SKM-1 treated with dmso at 0.1 percent for 144 hours (cell line): ENCODE results near the gene BCO2.
A peak's percentile ranks its signal among the peaks of the same experiment; 100 is the strongest.
"Not testable (repeated sequence)": the region's sequence is repeated elsewhere in the genome, so short reads cannot be mapped to it uniquely, and the experiment has no call there.

Experiments
- DNase-seq: peaks from one replicate; lab custom pipeline; 2025; ENCODE audit not compliant: unreplicated experiment; lab: John Stamatoyannopoulos, UW

BCO2 gene

DNA sequence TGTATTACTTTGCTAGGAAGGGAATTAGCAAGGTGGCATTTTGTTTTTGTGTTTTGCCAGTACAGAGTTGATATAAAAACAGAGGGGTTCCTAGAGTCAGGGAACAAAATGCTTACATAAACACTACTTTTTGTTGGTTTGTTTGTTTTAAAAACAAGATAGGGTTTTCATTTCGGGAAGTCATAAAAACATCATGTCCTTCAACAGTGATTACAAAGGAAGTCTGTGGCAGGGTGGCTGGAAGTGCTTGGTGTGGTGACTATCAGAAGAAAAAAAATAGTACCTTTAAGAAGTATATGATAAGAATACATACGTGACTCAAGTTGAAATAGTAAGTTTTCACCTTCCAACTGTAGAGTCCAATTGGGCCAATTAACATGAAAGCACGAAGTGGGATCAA, 10.3 kb upstream of the BCO2 start:
- DNase-seq, result no peak

DNA sequence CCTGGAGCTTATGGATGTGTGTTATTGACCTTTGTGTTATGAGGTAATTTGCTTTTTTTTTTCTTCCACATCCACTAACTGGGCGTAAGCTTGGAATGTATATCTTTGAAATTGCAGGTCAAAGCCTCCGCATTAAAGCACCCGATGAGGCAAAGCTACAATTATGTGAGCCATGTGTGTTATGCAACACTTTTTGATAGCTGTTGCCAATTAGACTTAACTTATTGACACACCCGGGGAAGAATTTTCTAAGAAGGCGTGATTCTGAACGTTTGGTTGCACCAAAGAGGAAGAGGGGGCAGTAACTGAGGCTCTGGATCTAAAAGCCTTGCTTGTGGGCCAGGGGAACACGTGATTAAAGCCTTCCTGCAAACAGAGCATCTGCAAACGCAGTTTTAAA, 8.8 kb upstream of the BCO2 start:
- DNase-seq, result no peak

DNA sequence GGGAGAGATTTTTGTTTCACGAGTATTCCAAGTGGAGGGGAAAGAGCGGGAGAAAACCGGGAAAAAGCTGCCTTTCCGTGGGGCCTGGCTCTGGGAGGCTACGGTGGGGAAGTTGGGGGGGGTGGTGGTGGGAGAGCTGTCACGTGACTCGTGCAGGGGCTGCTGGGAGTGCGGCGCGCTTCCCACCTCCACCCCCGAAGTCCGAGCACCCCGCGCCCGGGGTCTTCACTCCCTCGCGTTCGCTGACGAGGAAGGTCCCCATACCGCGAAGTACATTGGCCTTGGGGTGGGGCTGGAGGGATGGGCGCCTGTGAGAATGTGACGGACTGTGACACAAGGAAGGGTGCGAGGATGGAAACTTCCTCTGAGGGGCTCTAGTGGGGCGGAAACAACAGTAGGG, 8.2 kb upstream of the BCO2 start, which contains the start of gene TEX12:
TSS of gene TEX12 (plus strand) at position 228 of the 400 bp plus-strand sequence. CDS start 1,897 bp downstream, outside the sequence.
- DNase-seq, result no peak

DNA sequence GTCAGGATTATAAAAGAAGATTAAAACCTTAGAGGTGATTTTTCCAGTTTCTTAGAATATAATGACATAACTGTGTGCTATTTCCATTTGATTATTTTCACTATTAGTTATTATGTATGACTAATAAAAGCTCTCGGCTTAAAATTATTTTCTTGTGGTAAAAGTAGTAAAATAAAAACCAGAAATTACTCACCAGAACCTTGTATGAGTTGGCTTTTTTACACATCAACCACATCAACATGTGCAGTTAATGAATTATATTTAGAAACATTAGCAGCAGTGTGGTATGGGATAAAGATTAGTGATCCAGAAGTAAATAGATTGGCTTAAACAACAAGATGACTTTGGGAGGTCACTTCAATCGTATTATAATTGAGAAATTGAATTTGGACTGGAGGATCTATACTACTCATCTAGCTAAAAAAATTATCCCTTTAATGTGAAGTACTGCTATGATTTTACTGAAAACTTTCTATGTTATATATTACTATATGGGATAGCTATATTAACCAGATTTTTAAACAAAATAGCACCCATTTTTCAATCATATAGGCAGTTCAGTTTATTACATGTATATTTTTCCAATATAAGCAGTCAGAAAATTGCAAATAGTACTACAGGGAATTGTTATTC, 2.8 kb upstream of the BCO2 start:
- no peak for DNase-seq

DNA sequence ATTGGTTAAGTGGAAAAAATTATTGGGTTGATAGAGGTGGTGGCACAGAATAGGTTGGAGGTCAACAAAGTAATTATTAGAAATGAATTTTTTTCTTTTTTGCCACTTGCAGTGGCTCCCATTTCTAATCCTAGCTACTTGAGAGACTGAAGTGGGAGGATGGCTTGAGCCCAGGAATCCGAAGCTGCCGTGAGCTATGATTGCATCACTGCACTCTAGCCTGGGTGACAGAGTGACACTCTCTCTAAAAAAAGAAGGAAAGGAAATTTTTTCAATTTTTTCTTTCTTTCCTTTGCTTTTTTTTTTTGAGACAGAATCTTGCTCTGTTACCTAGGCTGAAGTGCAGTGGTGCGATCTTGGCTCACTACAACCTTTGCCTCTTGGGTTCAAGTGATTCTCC, 2.2 kb upstream of the BCO2 start:
- DNase-seq, result no peak

DNA sequence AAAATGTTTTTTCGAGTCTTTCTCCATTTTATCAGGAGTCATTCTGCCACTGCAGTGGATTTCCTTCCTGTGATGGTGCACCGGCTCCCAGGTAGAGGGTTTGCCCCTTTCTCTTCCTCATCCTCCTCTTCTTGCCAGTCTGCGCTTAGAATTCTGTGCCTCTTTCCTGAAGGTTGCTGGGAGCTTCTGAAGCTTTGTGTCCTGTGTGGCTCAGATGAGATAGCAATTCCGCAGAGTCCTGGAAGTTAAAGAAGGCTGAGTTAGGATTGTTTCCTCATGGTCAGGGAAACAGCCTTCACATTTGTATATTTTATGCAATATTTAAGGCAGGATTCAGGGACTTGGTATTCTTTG, 264 bp downstream of the BCO2 start:
- DNase-seq, result no peak

DNA sequence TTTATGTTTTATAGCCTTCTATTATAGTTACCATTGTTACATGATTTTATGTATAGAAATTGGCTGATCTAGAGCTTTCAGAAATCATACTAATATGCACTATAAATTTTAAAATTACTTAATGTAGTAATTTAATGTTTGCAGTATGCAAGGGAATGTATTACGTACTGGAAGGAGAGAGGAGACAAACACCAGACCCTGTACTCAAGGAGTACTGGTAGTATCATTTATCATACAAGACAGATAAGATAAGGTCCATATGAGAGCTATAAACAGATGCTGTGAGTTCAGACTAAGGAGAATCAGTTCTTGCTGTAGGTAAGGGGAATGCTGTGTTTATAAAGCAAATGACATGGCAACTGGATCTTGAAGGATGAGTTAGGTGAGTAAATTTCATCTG, 765 bp downstream of the BCO2 start:
- DNase-seq, result no peak

DNA sequence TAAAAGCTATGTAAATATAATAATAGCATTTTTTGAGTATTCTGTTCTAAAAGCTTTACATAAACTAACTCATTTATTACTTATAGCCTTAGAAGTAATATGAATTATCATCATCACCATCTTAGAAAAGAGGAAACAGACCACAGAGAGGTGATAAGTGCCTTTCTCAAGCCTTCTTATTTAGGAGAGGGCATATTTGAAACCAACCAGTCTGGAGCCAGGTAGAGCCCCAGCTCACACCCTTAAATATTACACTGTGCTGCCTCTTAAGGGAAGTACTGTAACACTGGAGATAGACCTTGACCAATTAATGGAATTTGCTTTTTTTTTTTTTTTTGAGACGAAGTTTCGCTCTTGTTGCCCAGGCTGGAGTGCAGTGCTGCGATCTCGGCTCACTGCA, 2.3 kb downstream of the BCO2 start:
- no peak for DNase-seq

DNA sequence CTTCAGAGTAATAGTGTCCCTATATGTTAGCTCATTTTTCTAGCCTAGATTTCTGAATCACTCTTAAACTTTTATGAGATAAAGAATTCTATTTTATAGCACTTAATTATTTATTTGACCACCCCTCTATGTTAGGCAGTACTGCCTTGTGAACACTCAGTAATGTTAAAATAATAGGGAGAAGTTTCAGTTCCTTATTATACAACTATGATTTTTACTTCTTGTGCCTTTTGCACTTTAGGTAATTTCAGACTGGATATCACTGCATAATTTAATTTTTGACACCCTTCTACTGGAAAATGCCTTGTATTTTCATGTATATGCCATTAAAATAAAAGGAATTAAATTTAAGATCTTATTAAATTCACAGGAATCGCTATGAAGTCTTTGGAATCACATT, 3.1 kb downstream of the BCO2 start:
- DNase-seq, result no peak

DNA sequence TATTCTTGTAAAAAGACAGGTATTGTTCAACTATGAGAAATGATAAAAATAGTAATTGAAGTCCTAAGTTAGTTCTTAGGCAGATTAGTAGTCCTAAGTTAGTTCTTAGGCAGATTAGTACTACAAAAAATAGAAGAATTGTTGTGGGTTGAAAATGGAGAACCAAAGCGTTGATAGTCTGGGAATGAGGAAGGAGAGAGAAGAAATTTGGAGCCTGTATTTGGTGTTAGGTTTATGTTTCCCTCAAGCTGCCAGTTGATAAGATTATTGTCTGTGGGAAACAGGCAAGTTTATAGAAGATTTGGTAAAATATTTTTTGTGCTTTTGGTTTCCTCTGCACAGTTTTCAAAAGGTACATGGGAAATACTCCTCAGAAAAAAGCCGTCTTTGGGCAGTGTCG, 3.6 kb downstream of the BCO2 start:
- DNase-seq, result peak; percentile 24

DNA sequence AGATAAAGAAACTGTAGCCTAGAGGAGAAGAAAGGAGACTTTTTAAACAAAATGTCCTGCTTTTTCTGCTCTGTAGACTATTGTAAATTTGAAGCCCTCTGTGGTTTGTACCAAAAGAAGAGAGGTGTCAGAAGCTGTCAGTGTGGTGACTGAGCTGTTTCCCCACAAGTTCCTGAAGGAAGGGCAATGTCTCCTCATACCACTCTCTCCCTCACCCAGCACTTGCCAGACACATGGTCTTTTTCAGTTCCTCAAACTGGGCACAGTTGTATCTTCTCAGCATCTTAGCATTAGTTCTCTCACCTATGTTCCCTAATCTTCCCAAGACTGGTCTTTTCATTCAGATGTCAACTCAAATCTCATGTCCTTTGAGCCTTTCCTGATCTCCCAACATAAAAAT, 4.3 kb downstream of the BCO2 start:
- DNase-seq, result peak; percentile 79

DNA sequence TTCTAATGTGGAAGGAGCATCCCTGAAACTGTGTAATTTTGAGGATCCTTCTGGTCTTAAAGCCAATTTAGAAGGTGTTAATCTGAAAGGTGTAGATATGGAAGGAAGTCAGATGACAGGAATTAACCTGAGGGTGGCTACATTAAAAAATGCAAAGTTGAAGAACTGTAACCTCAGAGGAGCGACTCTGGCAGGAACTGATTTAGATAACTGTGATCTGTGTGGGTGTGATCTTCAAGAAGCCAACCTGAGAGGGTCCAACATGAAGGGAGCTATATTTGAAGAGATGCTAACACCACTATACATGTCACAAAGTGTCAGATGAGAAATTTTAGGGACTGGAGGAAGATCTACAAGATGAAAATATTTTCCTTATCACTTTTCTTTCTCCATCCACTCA, 7.6 kb downstream of the BCO2 start:
- DNase-seq, result no peak

DNA sequence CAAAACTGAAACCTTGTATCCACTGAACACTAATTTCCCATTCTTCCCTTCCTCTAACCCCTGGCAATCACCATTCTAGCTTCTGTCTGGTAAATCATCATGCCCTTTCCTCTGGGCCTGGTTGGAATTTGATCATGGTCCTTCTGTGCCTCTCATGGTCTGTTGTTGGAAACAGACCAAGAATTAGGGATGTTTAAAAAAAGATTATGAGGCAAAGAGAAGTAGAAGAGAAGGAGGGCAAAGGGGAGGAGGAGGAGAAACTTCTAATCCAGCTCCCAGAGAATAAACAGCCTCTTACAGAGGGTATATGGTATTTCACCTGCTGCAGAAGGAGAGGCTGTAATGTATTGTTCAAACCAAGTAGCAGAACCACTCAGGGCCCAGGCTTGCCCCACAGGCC, 10.6 kb downstream of the BCO2 start:
- no peak for DNase-seq

DNA sequence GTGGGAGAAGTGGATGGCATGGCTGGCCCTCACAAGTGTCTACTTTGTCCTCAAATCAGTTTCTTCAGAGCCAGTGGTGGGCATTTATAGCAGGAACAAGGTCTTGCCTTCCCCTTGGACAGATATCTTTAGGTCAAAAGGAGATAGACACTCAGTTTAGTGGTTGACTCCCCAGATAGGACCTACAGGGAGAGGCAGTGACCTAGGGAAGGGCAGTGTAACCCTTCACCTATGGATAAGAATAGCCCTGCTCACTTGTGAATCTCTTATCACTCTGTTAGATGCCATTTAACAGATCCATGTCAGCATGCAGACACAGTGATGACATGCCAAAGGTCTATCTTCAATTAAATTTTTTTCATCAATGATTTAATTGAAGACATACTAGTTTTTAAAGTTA, 11.0 kb downstream of the BCO2 start:
- DNase-seq, result no peak

DNA sequence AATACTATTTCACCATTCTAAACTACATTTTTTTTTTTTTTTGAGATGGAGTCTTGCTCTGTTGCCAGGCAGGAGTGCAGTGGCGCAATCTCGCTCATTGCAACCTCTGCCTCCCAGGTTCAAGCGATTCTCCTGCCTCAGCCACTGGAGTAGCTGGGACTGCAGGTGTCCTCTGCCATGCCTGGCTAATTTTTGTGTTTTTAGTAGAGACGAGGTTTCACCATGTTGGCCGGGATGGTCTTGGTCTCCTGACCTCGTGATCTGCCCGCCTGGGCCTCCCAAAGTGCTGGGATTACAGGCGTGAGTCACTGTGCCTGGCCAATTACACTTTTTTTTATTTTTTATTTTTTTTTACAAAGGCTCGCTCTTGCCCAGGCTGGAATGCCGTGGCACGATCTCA, 19.8 kb downstream of the BCO2 start:
- DNase-seq, result not testable (repeated sequence)

DNA sequence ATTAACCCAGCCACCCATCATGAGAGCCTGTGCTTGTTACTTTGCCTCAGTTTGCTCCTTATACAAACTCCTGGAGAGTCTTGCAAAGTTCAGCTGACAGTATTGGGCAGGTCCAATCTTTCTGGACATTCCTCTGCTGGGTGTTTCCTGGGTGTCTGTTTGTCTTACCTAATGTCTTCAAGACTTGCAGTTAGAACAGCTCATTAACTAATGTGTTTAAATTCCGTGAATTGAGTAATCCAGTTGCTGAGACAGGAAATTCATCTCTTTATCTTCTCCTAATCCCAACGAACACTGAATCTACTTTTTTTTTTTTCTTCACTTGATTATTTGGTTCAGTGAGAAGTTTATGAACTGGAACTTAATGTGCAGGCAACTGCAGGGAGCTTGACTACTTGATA, 20.6 kb downstream of the BCO2 start:
- DNase-seq, result no peak

DNA sequence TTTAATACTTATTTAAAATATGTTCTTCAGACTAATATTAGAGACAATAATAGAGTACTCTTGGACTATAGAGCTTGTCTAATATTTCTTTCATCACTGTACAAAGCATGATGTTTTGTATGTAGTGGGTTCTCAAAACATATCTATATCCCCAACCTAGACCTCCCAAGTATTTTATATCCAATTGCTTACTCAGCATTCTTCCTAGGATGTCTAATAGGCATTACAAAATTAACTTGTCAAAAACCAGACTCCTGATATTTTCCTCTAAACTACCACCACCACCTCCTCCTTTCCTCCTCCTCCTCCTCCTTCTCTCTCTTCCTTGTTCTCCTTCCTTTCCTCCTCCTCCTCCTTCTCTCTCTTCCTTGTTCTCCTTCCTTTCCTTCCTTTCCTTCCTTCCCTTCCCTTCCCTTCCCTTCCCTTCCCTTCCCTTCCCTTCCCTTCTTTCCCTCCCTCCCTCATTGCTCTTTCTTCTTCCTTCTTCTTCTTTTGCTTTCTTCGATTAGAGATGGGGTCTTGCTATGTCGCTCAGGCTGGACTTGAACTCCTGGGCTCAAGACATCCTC, 21.3 kb downstream of the BCO2 start:
- DNase-seq, result no peak

DNA sequence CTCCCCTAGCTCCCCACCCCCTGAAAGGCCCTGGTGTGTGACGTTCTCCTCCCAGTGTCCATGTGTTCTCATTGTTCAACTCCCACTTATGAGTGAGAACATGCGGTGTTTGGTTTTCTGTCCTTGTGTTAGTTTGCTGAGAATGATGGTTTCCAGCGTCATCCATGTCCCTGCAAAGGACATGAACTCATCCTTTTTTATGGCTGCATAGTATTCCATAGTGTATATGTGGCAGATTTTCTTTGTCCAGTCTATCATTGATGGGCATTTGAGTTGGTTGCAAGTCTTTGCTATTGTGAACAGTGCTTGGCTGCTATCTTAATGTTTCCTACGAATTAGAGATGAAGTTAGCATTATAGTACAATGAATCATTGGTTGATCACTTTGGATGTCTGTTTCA, 23.8 kb downstream of the BCO2 start:
- not testable (repeated sequence) for DNase-seq

DNA sequence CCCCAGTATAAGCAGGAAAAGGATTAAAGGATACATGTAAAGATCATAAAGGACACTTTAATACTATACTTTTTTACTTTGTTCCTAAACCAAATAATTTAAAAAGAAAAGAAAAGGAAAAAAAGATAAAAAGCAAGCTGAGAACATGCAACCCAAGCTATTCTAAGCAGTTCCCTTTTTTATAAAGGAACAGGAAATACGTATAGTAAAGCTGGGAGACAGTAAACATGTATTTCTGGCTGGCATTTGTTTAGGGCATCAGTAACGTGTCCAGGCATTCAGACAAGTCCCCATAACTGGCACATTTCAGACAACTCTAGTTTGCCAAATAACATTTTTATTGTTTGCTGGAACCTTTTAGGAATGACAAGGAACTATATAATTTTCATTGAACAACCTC, 24.9 kb downstream of the BCO2 start:
- DNase-seq, result peak; percentile 48

DNA sequence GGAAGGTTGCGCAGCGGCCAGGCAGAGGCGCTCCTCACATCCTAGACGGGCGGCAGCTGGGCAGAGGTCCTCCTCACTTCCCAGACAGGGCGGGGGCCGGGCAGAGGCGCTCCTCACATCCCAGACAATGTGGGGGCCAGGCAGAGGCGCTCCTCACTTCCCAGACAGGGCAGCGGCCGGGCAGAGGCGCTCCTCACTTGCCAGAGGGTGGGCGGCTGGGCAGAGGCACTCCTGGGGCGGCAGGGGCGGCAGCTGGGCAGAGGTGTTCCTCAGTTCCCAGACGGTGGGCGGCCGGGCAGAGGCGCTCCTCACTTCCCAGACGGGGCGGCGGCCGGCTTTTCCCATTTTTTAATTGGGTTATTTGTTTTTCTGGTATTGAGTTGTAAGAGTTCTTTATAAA, 30.8 kb downstream of the BCO2 start:
- no peak for DNase-seq

DNA sequence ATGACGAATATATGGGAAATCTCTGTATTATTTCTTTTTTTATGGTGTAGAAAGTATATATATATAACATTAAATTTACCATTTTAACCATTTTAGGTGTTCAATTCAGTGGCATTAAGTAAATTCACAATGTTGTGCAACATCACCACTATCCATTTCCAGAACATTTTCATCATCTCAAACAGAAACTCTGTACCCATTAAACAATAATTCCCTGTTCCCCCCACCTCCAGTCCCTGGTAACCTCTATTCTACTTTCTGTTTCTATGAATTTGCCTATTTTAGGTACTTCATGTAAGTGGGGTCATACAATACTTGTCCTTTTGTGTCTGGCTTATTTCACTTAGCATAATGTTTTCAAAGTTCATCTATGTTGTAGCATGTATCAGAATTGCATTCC, 35.6 kb downstream of the BCO2 start:
- DNase-seq, result no peak

DNA sequence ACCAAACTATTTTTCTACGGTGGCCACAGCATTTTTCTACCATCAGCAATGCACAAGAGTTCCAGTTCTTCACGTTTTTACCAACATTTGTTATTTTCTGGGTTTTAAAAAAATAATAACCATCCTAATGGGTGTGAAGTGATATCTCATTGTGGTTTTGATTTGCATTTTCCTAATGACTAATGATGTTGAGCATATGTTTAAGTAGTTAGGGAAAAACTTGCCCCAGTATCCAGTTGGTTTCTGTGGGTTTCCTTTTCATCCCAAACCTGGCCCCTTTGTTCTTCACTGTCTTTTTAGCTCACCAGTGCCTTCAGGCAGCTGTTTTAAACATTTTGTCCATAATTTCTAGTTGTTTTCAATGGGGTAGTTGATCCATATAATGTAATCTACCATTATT, 36.2 kb downstream of the BCO2 start:
- no peak for DNase-seq

DNA sequence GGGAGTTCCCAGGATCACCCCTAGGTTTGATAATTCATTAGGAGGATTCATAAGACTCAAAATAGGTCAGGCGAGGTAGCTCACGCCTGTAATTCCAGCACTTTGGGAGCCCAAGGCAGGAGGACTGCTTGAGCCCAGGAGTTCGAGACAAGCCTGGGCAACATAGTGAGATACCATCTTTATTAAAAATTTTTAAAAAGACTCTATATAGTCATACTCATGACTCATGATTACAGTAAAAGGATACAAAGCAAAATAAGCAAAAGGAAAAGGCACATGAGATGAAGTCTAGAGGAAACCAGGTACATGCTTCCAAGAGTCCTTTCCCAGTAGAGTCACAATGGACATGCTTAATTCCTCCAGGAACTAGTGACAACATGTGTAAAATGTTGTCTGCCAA, 37.0 kb downstream of the BCO2 start:
- no peak for DNase-seq
